ENCODE measurements around the gene RGS18.
"Not testable (repeated sequence)": the region's sequence is repeated elsewhere in the genome, so short reads cannot be mapped to it uniquely, and the experiment has no call there.

The RGS18 gene

DNA sequence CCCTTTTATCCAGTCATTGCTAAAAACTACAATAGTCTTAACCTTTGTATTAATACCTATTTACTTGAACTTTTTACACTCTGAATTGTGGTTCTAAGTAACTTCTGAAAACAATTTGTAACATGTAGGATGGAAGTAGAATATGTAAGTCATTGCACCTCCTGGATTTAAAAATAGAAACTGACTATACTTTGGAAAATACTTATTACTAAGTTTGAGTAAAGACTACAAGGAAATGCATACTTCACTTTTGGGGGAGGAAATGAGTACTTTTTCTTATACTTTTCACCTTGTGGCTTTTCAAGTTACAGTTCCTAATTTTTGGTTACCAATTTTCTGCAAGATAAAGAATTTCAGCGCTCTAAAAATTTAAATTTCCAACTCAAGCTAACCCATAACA, 8.7 kb downstream of the RGS18 start:
- DNase-seq (ENCODE audit: low read depth, low spot score): no peak

DNA sequence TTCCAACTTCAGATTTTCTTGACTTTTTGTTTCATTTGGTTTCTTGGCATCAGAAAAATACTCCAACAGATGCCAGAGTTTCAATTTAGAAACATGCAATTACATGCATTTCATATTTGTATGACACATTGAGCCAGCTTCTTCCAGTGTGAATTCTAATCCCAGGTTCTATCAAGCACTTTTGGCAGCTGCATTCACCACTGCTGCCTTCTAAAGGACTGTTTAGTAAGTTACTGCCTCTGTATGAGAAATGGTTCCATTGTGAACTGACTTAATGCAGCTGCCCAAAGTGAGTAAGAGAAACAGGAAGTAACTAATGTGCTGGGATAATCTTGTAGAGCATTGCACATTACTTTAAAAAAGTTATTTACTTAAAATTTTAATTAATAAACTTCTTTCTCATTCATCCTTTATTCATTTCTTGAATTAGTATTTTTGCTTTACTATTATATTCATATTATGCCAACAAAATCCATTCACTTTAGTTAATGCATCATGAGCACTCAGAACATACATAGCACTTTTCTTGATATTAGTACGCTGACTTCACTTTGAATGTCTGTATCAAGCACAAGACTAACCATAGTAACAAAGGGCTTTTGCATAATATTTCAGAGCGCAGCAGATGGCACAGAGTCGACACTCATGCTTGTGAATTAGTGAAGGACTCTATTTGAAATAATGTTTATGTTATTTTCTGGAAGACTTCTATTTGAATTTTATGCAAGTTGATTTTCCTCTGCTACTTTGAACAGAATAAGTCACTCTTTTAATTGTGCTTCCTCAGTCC, 9.8 kb downstream of the RGS18 start:
- DNase-seq (ENCODE audit: low read depth, low spot score): no peak

DNA sequence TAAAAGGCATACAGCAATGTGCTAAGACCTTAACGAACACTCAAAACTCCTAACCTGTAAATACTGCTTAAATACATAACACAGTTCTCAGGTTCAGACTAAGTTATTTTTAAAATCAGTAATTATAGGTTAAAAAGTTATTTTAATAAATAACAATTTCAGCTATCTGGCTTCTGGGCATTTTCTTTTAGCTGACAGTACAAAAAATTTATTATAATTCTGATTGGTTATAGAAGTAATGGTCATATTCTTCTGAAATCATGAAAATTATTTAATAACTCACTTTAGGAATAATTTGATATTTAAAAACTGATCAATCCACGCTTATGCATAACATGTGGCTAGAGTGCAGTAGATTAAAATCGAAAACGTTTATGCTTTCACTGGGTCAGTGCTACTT, 10.7 kb downstream of the RGS18 start:
- DNase-seq (ENCODE audit: low read depth, low spot score): no peak

DNA sequence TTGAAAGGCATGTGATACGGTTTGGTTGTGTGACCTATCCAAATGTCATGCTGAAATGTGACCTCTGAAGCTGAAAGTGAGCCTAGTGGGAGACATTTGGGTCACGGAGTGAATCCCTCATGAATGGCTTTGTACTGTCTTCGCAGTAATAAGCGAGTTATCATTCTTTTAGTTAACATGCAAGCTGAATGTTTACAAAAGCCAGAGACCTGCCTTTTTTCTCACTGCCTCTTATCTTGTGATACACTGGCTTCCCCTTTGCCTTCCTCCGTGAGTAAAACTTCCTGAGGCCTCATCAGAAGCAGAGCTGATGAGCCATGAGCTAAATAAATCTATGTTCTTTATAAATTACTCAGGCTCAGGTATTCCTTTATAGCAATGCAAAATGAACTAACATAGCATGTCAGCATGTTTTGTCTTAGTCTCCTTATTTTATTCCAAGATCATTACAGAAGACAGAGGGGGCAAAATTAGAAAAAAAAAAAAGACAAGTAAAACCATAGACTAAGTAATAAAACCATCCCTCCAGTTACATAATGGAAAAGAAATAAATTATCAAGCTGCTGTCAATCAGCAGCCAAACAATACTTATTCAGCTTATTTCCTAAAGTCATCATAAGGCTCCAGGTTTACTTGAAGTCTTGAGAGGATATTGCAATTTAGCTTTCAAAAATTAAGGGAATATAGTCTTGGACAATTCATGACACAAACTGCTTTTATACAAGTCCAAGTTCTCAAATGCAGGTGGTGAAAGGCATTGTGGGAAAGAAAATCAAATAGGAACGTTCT, 12.1 kb downstream of the RGS18 start:
- DNase-seq (ENCODE audit: low read depth, low spot score): no peak

DNA sequence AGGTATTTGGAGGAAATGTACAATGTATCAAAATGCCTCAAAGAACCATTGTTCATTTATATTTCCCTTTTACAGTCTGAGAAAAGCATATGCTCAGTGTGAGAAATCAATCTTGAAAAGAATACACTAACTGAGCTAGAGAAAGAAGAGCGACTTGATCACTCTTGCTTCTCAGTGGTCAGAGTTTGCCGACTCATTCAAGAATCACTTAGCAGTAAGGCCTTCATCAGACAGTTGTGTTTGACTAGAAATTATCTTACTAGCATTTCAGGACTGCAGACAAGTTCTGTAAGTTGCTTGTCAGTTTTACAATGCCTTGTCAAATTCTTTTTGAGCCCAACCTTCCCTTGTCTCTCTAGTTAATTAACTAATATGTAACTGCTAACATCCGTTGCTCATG, 12.9 kb downstream of the RGS18 start:
- no peak for DNase-seq (ENCODE audit: low read depth, low spot score)

DNA sequence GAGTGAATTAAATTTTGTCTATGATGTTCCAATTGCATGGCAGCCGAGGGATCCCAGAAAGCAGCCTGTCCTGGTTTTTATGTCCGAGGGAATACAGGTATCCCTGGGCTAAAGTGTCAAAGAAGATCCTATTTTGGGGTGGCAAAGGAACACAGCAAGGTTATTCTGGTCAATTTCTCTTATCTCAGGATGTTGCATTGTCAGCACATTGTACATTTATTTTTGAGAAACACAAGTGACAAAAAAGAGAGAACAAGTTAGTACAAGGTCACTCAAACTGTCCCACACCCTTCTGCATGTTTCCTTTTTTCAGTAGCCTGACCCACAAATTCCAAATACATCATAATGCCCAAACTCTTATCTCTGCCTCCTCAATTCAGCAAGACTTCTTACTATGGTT, 17.7 kb downstream of the RGS18 start:
- DNase-seq (ENCODE audit: low read depth, low spot score): no peak

DNA sequence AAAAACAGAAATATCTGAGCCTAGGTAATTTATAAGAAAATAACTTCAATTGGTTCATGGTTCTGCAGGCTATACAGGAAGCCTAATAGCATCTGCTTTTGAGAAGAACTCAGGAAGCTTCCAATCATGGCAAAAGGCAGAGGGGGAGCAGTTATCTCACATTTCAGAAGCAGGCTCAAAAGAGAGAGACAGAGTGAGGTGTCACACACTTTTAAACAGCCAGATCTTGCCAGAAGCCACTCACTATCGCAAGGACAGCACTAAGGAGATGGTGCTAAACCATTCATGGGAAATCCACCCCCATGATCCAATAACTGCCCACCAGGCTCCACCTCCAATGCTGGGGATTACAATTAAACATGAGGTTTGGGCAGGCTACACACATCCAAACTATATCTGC, 25.5 kb downstream of the RGS18 start:
- no peak for DNase-seq (ENCODE audit: low read depth, low spot score)

DNA sequence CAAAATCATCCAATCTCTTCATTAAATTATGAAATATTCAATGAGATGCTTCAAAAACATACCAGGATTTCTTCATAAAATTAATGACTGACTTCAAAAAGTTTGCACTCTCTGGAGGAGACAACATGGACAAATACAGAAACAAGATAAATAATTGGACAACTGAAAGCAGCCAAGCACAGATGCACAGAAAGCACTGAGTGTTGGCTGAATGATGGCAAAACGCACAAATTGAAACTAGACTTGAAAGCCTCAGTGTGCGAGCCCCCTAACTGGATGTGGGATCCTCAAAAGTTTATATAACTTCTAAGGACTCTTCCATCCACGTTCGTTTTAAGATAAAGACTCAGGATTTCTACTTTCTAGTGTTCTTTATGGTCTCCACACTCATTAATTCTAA, 27.9 kb downstream of the RGS18 start:
- no peak for DNase-seq (ENCODE audit: low read depth, low spot score)

DNA sequence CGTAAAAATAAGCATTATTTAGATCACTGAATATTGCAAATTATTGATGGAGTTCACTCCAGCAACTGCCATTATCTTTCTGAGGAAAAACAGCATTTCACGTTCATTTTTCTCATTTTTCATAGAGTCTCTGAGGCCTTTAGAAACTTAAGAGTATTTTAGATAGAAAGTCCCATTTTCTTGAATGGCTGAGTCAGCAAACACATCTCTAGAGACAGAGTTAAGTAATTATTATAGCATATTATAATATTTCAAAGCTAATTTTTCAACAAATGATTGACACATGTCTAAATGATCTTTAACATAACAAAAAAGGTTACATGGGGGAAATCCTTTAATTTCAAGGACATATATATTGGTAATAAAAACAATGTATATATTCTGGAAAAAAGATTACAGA, 31.8 kb downstream of the RGS18 start:
- no peak for DNase-seq (ENCODE audit: low read depth, low spot score)

DNA sequence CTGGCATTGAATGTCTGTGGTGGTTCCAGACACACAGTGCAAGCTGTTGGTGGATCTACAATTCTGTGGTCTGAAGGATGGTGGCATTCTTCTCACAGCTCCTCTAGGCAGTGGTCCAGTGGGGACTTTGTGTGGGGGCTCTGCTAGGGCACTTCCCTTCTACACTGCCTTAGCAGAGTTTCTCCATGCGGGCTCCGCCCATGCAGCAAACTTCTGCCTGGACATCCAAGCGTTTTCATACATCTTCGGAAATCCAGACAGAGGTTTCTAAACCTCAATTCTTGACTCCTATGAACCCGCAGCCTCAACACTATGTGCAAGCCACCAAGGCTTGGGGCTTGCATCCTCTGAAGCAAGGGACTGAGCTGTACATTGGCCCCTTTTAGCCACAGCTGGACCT, 43.0 kb downstream of the RGS18 start:
- DNase-seq (ENCODE audit: low read depth, low spot score): no peak

DNA sequence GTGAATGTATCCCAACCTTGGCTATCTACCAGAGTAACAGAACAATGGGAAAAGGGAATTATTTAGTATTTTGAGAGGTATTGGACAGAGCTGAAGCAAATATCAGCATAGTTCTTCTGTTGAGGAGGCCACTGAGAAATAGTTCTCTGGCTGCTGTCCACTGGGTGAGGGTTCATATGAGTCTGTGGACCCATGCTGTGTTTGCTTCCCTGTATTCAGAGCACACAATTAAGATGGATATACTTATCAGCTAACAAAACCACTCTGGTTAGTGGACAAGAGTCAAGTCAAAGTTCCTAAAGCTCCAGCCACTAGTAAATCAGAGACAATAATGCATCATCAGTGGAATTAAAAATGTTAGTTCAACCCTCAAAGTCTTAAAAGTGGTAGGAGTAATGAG, 66.1 kb downstream of the RGS18 start:
- no peak for DNase-seq (ENCODE audit: low read depth, low spot score)

DNA sequence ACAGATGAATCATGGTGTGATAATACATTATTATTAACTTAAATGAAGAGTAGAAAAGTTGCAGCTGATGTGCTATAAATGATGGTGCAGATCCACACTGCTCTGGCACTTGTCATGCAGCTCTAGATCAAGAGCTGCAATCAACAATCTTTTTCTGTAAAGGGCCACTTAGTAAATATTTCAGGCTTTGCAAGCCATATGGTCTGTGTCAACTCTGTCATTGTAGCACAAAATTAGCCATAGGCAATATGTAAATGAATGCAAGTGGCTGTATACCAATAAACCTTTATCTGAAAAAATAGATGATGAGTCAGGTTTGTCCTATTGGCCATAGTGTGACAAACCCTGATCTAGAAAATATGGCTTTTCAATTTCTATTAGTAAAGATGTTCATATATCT, 66.6 kb downstream of the RGS18 start:
- no peak for DNase-seq (ENCODE audit: low read depth, low spot score)

DNA sequence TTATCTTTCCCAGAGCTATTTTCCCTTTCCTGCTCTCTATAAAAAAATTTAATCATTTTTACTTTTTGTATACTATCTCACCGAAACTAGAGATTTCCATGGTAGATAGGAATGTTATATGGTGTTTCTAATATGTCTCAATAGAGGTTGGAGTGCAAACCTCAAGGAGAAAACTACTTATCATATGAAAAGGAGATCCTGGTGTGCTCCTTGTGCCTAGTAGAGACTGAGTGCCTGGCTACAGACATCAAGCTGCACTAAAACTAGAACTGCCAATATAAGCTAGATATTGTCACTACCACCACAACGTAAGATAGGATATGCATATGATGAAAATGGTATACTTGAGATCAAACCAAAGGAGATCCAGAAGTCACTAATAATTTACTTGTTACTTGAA, 67.0 kb downstream of the RGS18 start:
- no peak for DNase-seq (ENCODE audit: low read depth, low spot score)

DNA sequence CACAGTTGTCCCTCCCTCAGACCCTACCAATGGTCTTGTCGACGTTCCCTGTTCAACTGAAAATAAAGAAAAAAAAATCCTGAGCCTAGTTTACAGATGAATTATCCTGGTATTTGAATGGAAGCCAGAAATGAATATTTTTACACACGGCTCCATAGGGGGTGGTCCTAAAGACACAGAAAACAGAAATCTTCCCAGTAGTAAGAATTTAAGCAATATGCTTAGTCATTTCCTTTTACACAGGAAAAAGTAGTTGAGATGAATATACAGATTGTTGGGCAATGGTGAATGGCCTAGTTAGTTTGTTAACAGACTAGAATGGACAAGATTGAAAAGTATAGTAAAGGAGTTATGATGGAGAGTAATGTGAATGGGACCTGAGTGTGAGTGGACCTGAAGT, 67.4 kb downstream of the RGS18 start:
- no peak for DNase-seq (ENCODE audit: low read depth, low spot score)

DNA sequence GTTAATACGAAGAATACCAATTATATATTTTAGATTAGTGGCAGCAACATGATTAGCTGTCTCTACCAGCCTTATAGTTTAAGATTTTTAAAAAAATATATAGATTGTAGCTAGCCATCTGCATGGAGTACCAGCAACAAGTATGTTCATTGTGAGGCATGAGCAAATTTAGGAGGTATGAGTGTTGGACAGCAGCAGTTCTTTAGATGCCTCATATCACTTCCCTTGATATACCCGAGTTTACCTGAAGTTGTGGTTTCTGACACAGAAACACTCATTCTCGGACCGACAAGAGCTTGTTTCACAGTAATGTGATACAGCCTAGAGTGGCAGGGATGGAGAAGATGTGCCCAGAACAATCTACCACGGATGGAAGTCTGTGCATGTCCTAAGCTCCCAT, 69.1 kb downstream of the RGS18 start:
- DNase-seq (ENCODE audit: low read depth, low spot score): no peak

DNA sequence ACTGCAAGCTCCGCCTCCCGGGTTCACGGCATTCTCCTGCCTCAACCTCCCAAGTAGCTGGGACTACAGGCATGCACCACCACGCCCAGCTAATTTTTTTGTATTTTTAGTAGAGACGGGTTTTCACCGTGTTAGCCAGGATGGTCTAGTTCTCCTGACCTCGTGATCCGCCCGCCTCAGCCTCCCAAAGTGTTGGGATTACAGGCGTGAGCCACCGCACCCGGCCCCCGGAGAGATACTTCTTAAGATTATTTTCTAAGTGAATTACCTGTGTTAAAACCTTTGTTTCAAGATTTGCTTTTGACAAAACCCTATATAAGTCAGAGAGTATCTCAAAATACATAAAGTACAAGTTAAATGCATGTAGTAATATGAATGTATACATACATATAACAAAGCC, 69.7 kb downstream of the RGS18 start:
- DNase-seq (ENCODE audit: low read depth, low spot score): not testable (repeated sequence)

DNA sequence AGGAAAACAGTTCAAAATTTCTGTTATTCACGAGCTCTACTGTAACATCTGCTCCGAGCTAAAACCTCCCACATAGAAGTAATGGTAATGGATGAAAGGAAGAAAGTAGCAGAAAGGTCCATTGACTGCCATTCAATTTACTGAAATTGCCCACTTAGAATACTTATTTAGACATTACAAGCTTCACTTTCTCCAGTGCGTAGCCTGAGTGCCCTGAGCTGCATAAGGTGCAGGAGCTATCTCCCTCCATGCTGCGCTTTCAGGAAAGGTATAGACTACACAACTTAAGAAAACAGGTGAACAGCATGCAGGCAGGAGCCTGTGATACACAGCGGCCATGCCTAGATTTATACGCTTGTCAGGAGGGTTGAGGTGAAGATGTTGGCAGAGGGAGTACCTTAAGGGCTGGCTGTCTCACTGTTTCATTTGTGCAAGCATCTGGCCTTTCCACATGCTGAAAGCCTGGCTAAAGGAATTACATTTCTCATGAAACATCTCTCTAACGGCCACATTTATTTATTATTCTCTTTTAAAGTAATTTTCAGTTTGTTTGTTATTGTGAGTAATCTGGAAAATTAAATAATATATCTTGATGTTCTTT, 74.7 kb downstream of the RGS18 start:
- no peak for DNase-seq (ENCODE audit: low read depth, low spot score)

DNA sequence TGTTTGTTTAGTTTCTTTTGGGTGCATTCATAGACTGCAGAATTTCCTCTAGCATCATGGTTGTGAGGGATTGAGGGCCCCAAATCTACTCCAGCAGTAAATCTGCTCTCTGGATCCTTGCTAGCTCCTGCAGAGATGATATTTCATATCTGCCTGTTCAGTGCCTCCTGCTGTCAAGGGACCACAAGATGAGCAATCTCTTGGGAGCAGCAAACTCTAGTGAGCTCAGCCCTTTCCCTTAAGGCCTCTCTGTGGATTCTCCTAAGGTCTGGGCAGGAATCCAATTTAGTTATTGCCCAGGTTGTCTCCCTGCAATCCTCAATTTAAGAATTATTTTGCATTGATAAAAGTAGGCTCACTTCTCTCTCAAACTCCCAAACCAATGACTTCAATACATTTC, 76.9 kb downstream of the RGS18 start:
- no peak for DNase-seq (ENCODE audit: low read depth, low spot score)

All from activated naive CD8-positive, alpha-beta T cell treated with anti-CD3 and anti-CD28 coated beads, Interleukin-2, amount 50 U/mL, for 16 hours (primary cell).